Naive thymus-derived CD4-positive, alpha-beta T cell (primary cell): ENCODE data around the gene TRIO. TPM values are rescaled to one million over a fixed set of nuclear protein-coding genes. Genes with fewer than 3 reads are reported as not detected.
A peak's percentile ranks its signal among the peaks of the same experiment; 100 is the strongest.

ENCODE experiments used
- ATAC-seq: fragments of 150-1000 bp; cut with Tn5 transposase; 2 replicates; pipeline ENCODE4 v1.10.0; 2021; ENCODE audit warnings: mild to moderate bottlenecking, moderate library complexity
- CTCF ChIA-PET: fragments of 350-600 bp; sonication (Branson Sonifier 250); formaldehyde crosslinking; loops from one replicate; lab custom pipeline; 2021; ENCODE audit warnings: antibody characterized with exemption; lab: Charles Lee
- POLR2A ChIA-PET: fragments of 350-600 bp; sonication (Branson Sonifier 250); formaldehyde crosslinking; loops from one replicate; lab custom pipeline; 2021; ENCODE audit warnings: antibody characterized with exemption, inconsistent platforms; lab: Charles Lee
- DNase-seq, 9 donors: peaks; one replicate each; pipeline versions ENCODE4 v3.0.0 to v3.0.0-alpha.2; 2020 to 2022; ENCODE audit warnings: mixed read lengths in 1 of 9
- H3K27ac ChIP-seq: one replicate; pipeline ENCODE4 v1.7.0; 2013; ENCODE audit warnings: mild to moderate bottlenecking, low read depth, low read length, moderate library complexity
- H3K27me3 ChIP-seq, 2 donors: one replicate each; pipeline ENCODE4 v1.7.0; 2013; ENCODE audit warnings: low read length in 2 of 2, mild to moderate bottlenecking in 2 of 2, moderate library complexity in 2 of 2; ENCODE audit not compliant: control insufficient read depth in 2 of 2, insufficient read depth in 2 of 2
- H3K36me3 ChIP-seq, 3 experiments: 1 replicate in 2 of 3; 2 replicates in 1 of 3; pipeline ENCODE4 v1.7.0; 2013; ENCODE audit warnings: low read length in 3 of 3, mild to moderate bottlenecking in 3 of 3, moderate library complexity in 1 of 3; ENCODE audit not compliant: insufficient read depth in 3 of 3, control insufficient read depth in 2 of 3
- H3K4me1 ChIP-seq, 2 donors: one replicate each; pipeline ENCODE4 v1.7.0; 2013; ENCODE audit warnings: low read length in 2 of 2, mild to moderate bottlenecking in 2 of 2, moderate library complexity in 1 of 2; ENCODE audit not compliant: control insufficient read depth in 2 of 2, insufficient read depth in 2 of 2
- H3K4me3 ChIP-seq: 2 replicates; pipeline ENCODE4 v1.7.0; 2013; ENCODE audit warnings: mild to moderate bottlenecking, low read length
- H3K9me3 ChIP-seq, 3 experiments: 1 replicate in 2 of 3; 2 replicates in 1 of 3; pipeline ENCODE4 v1.7.0; 2013; ENCODE audit warnings: low read length in 3 of 3; ENCODE audit not compliant: control insufficient read depth in 2 of 3
- H3K27ac Mint-ChIP-seq, 9 donors: one replicate each; pipeline ENCODE4 v1.8.0; 2020 to 2022; ENCODE audit warnings: mixed read lengths in 9 of 9, mild to moderate bottlenecking in 8 of 9, moderate library complexity in 5 of 9, inconsistent platforms in 2 of 9
- H3K27me3 Mint-ChIP-seq, 5 donors: one replicate each; pipeline ENCODE4 v1.8.0; 2021 to 2022; ENCODE audit warnings: mixed read lengths in 5 of 5, mild to moderate bottlenecking in 1 of 5
- H3K36me3 Mint-ChIP-seq, 5 donors: one replicate each; pipeline ENCODE4 v1.8.0; 2020 to 2022; ENCODE audit warnings: mixed read lengths in 5 of 5, mild to moderate bottlenecking in 3 of 5, inconsistent platforms in 1 of 5
- H3K4me1 Mint-ChIP-seq, 7 donors: one replicate each; pipeline ENCODE4 v1.8.0; 2020 to 2022; ENCODE audit warnings: mixed read lengths in 7 of 7, mild to moderate bottlenecking in 3 of 7, inconsistent platforms in 1 of 7
- H3K4me3 Mint-ChIP-seq, 10 donors: one replicate each; pipeline ENCODE4 v1.8.0; 2020 to 2022; ENCODE audit warnings: mild to moderate bottlenecking in 10 of 10, mixed read lengths in 10 of 10, moderate library complexity in 6 of 10, inconsistent platforms in 2 of 10
- H3K9me3 Mint-ChIP-seq, 11 donors: one replicate each; pipeline ENCODE4 v1.8.0; 2020 to 2022; ENCODE audit warnings: mixed read lengths in 11 of 11, mild to moderate bottlenecking in 4 of 11, inconsistent platforms in 1 of 11, moderate library complexity in 1 of 11
- intact Hi-C, 2 donors: fragments of 100-400 bp; cut with micrococcal nuclease; formaldehyde crosslinking; loops; one replicate each; pipeline ENCODE4 v1.15.1; 2023
- polyA plus RNA-seq, 2 donors: library from polyadenylated mRNA; unstranded; fragments of 300-500 nt; fragmentation: Illumina TruSeq; gene quantifications; one replicate each; pipeline ENCODE4 v1.2.3, GENCODE V29; 2021
- total RNA-seq, 6 experiments: library from RNA in 5 of 6; stranded (reverse) in 5 of 6; gene quantifications; 1 replicate in 5 of 6; 2 replicates in 1 of 6; pipeline ENCODE4 v1.2.3 and lab custom pipeline; 2021 to 2026

TRIO gene
- total and polyA plus RNA-seq, 7 experiments from 2014 or later, result 0.16 to 45.9 (median 5.7) TPM

DNA sequence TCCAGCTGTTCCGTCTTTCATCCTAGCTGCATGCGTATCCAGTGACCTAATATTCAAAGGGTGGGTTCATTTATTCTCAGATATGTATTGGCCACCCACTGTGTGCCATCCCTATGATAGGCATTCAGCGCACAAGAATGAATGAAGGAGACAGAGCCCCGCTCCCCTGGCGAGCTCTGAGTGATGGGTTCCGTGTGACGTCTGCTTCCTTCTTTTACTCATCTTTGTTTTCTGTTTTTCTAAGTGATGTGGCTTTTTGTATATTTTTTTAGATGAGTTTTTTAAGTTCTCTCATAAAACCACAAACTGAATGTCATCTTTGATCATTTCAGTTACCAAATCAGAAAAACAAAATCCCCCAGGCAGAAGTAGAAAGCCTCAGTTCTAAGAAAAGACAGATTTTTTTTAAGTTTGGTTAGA is 270.2 kb downstream of the TRIO start:
- ChIA-PET POLR2A (interaction anchor here (0.8 to 2.1 kb wide), 7 partner anchors 13 to 289 kb away, joined by 3 to 8 read pairs (median 4); no protein-coding TSS in a partner anchor), CTCF (interaction anchor here (0.6 to 1.6 kb wide), 5 partner anchors 13 to 235 kb away, joined by 3 to 6 read pairs (median 4); no protein-coding TSS in a partner anchor)
- Mint-ChIP-seq H3K36me3 (no peaks in the 10 kb centered on the region), H3K27ac (peak overlapping the region; percentile 89 to 97 (median 94)), H3K27me3 (no peaks in the 10 kb centered on the region), H3K4me1 (peaks cover 24 to 51% (median 40%) of the 10 kb centered on the region in 7 donors), H3K4me3 (peak overlapping the region; percentile 42 to 87 (median 73)), H3K9me3 (no peaks in the 10 kb centered on the region)
- Histone ChIP-seq H3K27ac (peak overlapping the region; percentile 59), H3K4me3 (peak overlapping the region; percentile 3), H3K27me3 (no peaks in the 10 kb centered on the region), H3K36me3 (no peaks in the 10 kb centered on the region), H3K9me3 (no peaks in the 10 kb centered on the region), H3K4me1 (peaks cover 31 to 32% of the 10 kb centered on the region in 2 donors)
- ATAC-seq (peak; percentile 92), DNase-seq (peak in 8 of 9 donors; percentile 14 to 87 (median 80))
- intact Hi-C loops, result loop anchor here (1.0 to 10.0 kb wide), 8 partner anchors 14 to 459 kb away; partner anchors contain the start of genes ANKH (in 1 of the 2), OTULIN (in 1 of the 2), OTULINL (in 1 of the 2) and TRIO (in 1 of the 2)

- peak overlapping the region; percentile 89 to 97 (median 94) for H3K27ac Mint-ChIP-seq
- peak overlapping the region; percentile 3 for H3K4me3 ChIP-seq
- H3K4me3 Mint-ChIP-seq, result peak overlapping the region in 9 of 10 donors; percentile 48 to 87 (median 73)
- H3K4me1 ChIP-seq, result peaks cover 31 to 32% of the 10 kb centered on the region in 2 donors
- no peaks in the 10 kb centered on the region for H3K27me3 Mint-ChIP-seq
- ChIA-PET CTCF (interaction anchor here (1.3 to 1.6 kb wide), 2 partner anchors 14 to 16 kb away, joined by 4 to 6 read pairs; no protein-coding TSS in a partner anchor), POLR2A (interaction anchor here (0.8 to 2.1 kb wide), 6 partner anchors 12 to 288 kb away, joined by 3 to 8 read pairs (median 4); no protein-coding TSS in a partner anchor)
- DNase-seq (peak in 6 of 9 donors; percentile 7 to 46 (median 32)), ATAC-seq (peak; percentile 17)
- no peaks in the 10 kb centered on the region for H3K9me3 ChIP-seq
- peaks cover 0 to 2% (median 0%) of the 10 kb centered on the region in 11 donors for H3K9me3 Mint-ChIP-seq
- H3K27me3 ChIP-seq, result no peaks in the 10 kb centered on the region
- H3K36me3 ChIP-seq, result no peaks in the 10 kb centered on the region
- H3K4me1 Mint-ChIP-seq, result peaks cover 26 to 52% (median 40%) of the 10 kb centered on the region in 7 donors
- no peaks in the 10 kb centered on the region for H3K36me3 Mint-ChIP-seq
- H3K27ac ChIP-seq, result peak overlapping the region; percentile 59
- intact Hi-C loops, result loop anchor here (2.0 to 10.0 kb wide), 5 partner anchors 167 to 458 kb away; partner anchors contain the start of genes ANKH (in 1 of the 2), OTULIN (in 1 of the 2), OTULINL (in 1 of the 2) and TRIO (in 1 of the 2)
Measured at GRCh38 chr5:14414007-14414406, 270.9 kb downstream of the TRIO start.

DNA sequence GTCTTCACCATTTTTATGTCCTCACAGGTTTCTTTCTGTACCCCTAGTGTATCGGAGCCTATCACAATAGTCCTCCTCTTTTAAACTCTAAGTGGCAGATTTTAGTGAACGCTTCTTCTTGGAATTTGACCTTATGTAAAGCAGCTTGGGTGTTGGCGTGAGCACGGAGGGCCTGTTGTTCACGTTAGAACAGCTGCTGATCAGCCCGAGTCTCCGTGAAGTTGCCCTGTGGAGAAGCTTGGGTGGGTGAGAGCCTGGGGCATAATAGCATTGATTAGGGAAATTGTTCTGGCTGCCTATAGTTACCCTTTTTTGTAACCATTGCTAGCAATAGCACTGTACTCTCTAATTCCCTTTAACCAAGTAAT is 271.5 kb downstream of the TRIO start:
- no peaks in the 10 kb centered on the region for H3K36me3 ChIP-seq
- H3K27me3 ChIP-seq, result no peaks in the 10 kb centered on the region
- H3K36me3 Mint-ChIP-seq, result no peaks in the 10 kb centered on the region
- H3K27ac Mint-ChIP-seq, result peak overlapping the region; percentile 89 to 97 (median 94)
- DNase-seq (no peak), ATAC-seq (no peak)
- H3K4me3 ChIP-seq, result no peak overlapping the region
- ChIA-PET CTCF (interaction anchor here (1.6 kb wide), 1 partner anchor 14 kb away, joined by 6 read pairs; no protein-coding TSS in a partner anchor), POLR2A (no interaction called here)
- peaks cover 26 to 52% (median 40%) of the 10 kb centered on the region in 7 donors for H3K4me1 Mint-ChIP-seq
- H3K27me3 Mint-ChIP-seq, result no peaks in the 10 kb centered on the region
- H3K9me3 ChIP-seq, result no peaks in the 10 kb centered on the region
- H3K9me3 Mint-ChIP-seq, result peaks cover 0 to 2% (median 0%) of the 10 kb centered on the region in 11 donors
- peaks cover 31 to 32% of the 10 kb centered on the region in 2 donors for H3K4me1 ChIP-seq
- H3K27ac ChIP-seq, result peak overlapping the region; percentile 59
- H3K4me3 Mint-ChIP-seq, result peak overlapping the region in 9 of 10 donors; percentile 48 to 87 (median 73)
- intact Hi-C loops, result loop anchor here (2.0 to 10.0 kb wide), 5 partner anchors 166 to 458 kb away; partner anchors contain the start of genes ANKH (in 1 of the 2), OTULIN (in 1 of the 2), OTULINL (in 1 of the 2) and TRIO (in 1 of the 2)

DNA sequence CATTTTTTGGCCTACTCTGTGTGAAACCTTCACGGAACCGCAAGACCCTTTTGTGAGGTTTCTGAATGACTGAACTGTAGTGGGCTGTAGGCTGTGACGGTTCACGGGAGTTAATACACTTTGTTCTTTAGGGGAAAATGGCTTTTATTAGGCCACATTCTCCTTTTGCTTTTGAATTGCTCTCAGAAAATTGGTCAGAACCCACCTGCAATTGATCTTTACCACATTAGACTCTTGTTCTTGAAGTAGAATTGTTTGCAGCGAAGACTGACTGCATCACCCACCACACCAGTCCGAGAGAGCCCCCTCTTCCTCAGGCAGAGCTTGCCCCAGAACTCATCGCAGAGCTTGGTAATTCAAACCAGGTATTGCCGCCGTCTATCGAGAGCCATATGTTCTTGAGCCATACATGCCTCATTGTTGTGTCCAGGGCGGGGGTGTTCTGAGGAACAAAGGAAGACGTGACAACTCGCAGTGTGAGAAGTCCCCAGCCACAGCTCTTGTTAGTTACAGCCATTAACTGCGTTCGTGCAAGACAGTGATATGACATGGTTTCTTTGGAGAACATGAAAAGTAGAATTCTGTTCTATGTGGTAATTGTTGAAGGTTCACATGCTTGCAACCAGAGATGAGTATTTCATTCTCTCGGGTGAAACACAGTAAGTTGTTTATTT is 272.0 kb downstream of the TRIO start:
- peaks cover 0 to 2% (median 0%) of the 10 kb centered on the region in 11 donors for H3K9me3 Mint-ChIP-seq
- no peaks in the 10 kb centered on the region for H3K36me3 Mint-ChIP-seq
- peaks cover 31 to 32% of the 10 kb centered on the region in 2 donors for H3K4me1 ChIP-seq
- H3K27ac Mint-ChIP-seq, result peak overlapping the region; percentile 89 to 97 (median 94)
- peak overlapping the region; percentile 17 for H3K4me3 ChIP-seq
- no peaks in the 10 kb centered on the region for H3K27me3 Mint-ChIP-seq
- POLR2A ChIA-PET, result no interaction called here
- intact Hi-C loops, result loop anchor here (2.0 to 10.0 kb wide), 2 partner anchors 166 to 270 kb away; partner anchors contain the start of genes OTULINL (in 1 of the 2) and TRIO (in 1 of the 2)
- CTCF ChIA-PET, result no interaction called here
- no peaks in the 10 kb centered on the region for H3K36me3 ChIP-seq
- ATAC-seq, result no peak
- no peak overlapping the region for H3K27ac ChIP-seq
- H3K27me3 ChIP-seq, result no peaks in the 10 kb centered on the region
- H3K9me3 ChIP-seq, result no peaks in the 10 kb centered on the region
- peaks cover 26 to 52% (median 40%) of the 10 kb centered on the region in 7 donors for H3K4me1 Mint-ChIP-seq
- H3K4me3 Mint-ChIP-seq, result peak overlapping the region in 7 of 10 donors; percentile 57 to 87 (median 73)
- no peak for DNase-seq

GRCh38 chr5:14415698-14416074 is 272.5 kb downstream of the TRIO start:
- Mint-ChIP-seq H3K4me1 (peaks cover 26 to 52% (median 40%) of the 10 kb centered on the region in 7 donors), H3K9me3 (peaks cover 0 to 2% (median 0%) of the 10 kb centered on the region in 11 donors), H3K27me3 (no peaks in the 10 kb centered on the region), H3K36me3 (no peaks in the 10 kb centered on the region), H3K4me3 (peak overlapping the region in 3 of 10 donors; percentile 1 to 81 (median 57)), H3K27ac (peak overlapping the region; percentile 19 to 97 (median 93))
- Histone ChIP-seq H3K4me1 (peaks cover 31 to 32% of the 10 kb centered on the region in 2 donors), H3K9me3 (no peaks in the 10 kb centered on the region), H3K4me3 (no peak overlapping the region), H3K27ac (no peak overlapping the region), H3K36me3 (no peaks in the 10 kb centered on the region), H3K27me3 (no peaks in the 10 kb centered on the region)
- POLR2A ChIA-PET, result no interaction called here
- ATAC-seq (no peak), DNase-seq (no peak)
- intact Hi-C loops, result loop anchor here (2.0 to 10.0 kb wide), 2 partner anchors 165 to 271 kb away; partner anchors contain the start of genes OTULINL (in 1 of the 2) and TRIO (in 1 of the 2)
- CTCF ChIA-PET, result no interaction called here

DNA sequence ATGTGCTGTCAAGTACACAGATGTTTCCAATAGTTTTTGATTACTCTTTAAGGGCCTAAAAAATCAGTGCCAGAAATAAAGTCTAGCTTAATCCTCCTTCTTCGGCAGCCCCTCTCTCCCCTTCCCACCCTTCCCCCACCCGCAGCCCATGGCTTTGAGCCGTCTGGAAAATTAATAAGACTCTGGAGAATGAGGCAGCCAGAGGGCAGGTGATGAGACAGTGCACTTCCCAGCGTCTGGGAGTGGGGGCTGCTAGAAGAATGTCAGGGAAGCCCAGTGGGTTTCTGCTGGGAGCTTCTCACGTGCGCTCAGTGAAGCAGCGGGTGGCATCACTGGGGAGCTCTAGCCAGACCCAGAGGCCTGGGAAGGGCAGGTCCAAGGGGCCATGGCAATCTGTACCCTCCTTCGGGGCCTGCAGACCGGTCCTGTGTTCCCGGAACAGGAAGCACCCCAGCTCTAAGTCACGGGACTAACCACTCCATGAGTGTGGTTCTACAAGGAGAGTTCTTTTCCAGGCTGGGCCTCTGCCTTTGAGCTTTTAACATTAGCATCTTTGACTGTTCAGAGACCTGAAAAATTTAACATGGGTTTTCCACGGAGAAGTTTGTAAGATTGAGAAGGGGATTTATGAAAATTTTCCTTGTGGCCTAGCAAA is 273.6 kb downstream of the TRIO start:
- Histone ChIP-seq H3K27ac (no peak overlapping the region), H3K4me3 (no peak overlapping the region), H3K27me3 (no peaks in the 10 kb centered on the region), H3K36me3 (no peaks in the 10 kb centered on the region), H3K9me3 (no peaks in the 10 kb centered on the region), H3K4me1 (peaks cover 31 to 32% of the 10 kb centered on the region in 2 donors)
- ATAC-seq (no peak), DNase-seq (no peak)
- CTCF ChIA-PET, result interaction anchor here (1.1 kb wide), 1 partner anchor 232 kb away, joined by 3 read pairs; no protein-coding TSS in a partner anchor
- H3K36me3 Mint-ChIP-seq, result no peaks in the 10 kb centered on the region
- POLR2A ChIA-PET, result interaction anchor here (0.7 kb wide), 1 partner anchor 28 kb away, joined by 3 read pairs; no protein-coding TSS in a partner anchor
- peaks cover 26 to 52% (median 40%) of the 10 kb centered on the region in 7 donors for H3K4me1 Mint-ChIP-seq
- peaks cover 0 to 2% (median 0%) of the 10 kb centered on the region in 11 donors for H3K9me3 Mint-ChIP-seq
- H3K27me3 Mint-ChIP-seq, result no peaks in the 10 kb centered on the region
- H3K4me3 Mint-ChIP-seq, result no peak overlapping the region
- H3K27ac Mint-ChIP-seq, result peak overlapping the region in 6 of 9 donors; percentile 29 to 89 (median 44)
- intact Hi-C loops, result loop anchor here in 1 of 2 donors (10.0 kb wide), 1 partner anchor 272 kb away; the partner anchor contains the start of gene TRIO
